BE2C (cell line): ENCODE data around the gene PICK1.

ENCODE experiments used
- DNase-seq: peaks from one replicate; pipeline ENCODE4 v3.0.0-alpha.2; 2020
- H3K27me3 ChIP-seq: fragments of 250-450 bp; sonication (Bioruptor Pico); 2 replicates; pipeline ENCODE4 v1.5.1; 2020; ENCODE audit warnings: mild to moderate bottlenecking
- H3K36me3 ChIP-seq: fragments of 250-450 bp; sonication (Bioruptor Pico); 2 replicates; pipeline ENCODE4 v1.5.1; 2020; ENCODE audit warnings: mild to moderate bottlenecking
- H3K4me1 ChIP-seq: fragments of 250-450 bp; sonication (Bioruptor Pico); 2 replicates; pipeline ENCODE4 v1.5.1; 2020
- H3K4me3 ChIP-seq: 2 replicates; pipeline ENCODE4 v1.5.1; 2011; ENCODE audit warnings: low read depth, low read length
- H3K9me3 ChIP-seq: fragments of 250-450 bp; sonication (Bioruptor Pico); 2 replicates; pipeline ENCODE4 v1.5.1; 2020
- CTCF ChIP-seq: IDR thresholded peaks from 2 replicates; pipeline ENCODE4 v1.5.1; 2012; ENCODE audit warnings: mild to moderate bottlenecking, low read depth, low read length

PICK1 gene

GRCh38 chr22:38073150-38074130 is 16.2 kb downstream of the PICK1 start:
- no peak for TF ChIP-seq CTCF
- H3K4me1 ChIP-seq = no peaks in the 10 kb centered on the region
- no peaks in the 10 kb centered on the region for H3K9me3 ChIP-seq
- no peaks in the 10 kb centered on the region for H3K27me3 ChIP-seq
- no peaks in the 10 kb centered on the region; the same call in 1 of the 2 replicates for H3K36me3 ChIP-seq
- no peak overlapping the region for H3K4me3 ChIP-seq
- no peak for DNase-seq

- Histone ChIP-seq H3K36me3 (no peaks in the 10 kb centered on the region; the same call in 1 of the 2 replicates), H3K27me3 (no peaks in the 10 kb centered on the region), H3K9me3 (no peaks in the 10 kb centered on the region), H3K4me1 (no peaks in the 10 kb centered on the region), H3K4me3 (no peak overlapping the region)
- DNase-seq = no peak
- TF ChIP-seq CTCF = no peak
Measured at GRCh38 chr22:38074181-38075104, 17.2 kb downstream of the PICK1 start.

- H3K4me3 ChIP-seq = no peak overlapping the region
- DNase-seq = no peak
- TF ChIP-seq CTCF = no peak
- H3K4me1 ChIP-seq = no peaks in the 10 kb centered on the region
- H3K9me3 ChIP-seq = no peaks in the 10 kb centered on the region
- H3K36me3 ChIP-seq = no peaks in the 10 kb centered on the region; the same call in 1 of the 2 replicates
- no peaks in the 10 kb centered on the region for H3K27me3 ChIP-seq
Measured at GRCh38 chr22:38075105-38075825, 18.1 kb downstream of the PICK1 start.

GRCh38 chr22:38075961-38076360 is 18.8 kb downstream of the PICK1 start:
- H3K9me3 ChIP-seq = no peaks in the 10 kb centered on the region

DNA sequence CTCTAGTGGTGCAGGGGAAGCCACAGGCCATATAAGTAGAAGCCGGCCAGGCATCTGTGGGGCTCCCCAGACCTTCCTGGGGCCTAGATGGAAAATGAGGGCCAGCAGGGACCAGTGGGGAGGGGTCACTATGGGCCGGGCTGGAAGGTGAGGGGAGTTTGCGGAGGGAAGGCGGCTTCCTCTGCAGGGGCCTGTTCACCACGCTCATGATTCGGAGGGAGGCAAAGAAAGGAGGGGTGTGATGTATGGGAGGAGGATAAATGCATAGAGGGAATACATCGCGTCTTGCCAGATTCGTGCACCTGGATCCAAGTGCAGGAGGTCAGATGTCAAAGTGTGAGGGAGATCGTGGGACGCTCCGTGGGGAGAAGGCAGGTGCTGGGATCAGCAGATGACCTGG is 19.9 kb downstream of the PICK1 start:
- no peak for DNase-seq
- no peaks in the 10 kb centered on the region; the same call in 1 of the 2 replicates for H3K36me3 ChIP-seq
- H3K4me3 ChIP-seq = no peak overlapping the region
- H3K4me1 ChIP-seq = no peaks in the 10 kb centered on the region
- peaks cover 14% of the 10 kb centered on the region for H3K27me3 ChIP-seq
- no peaks in the 10 kb centered on the region for H3K9me3 ChIP-seq
- no peak for TF ChIP-seq CTCF

More at GRCh38 chr22:38075961-38076360, 18.8 kb downstream of the PICK1 start:
- no peaks in the 10 kb centered on the region; the same call in 1 of the 2 replicates for H3K36me3 ChIP-seq
- DNase-seq = no peak
- peaks cover 3% of the 10 kb centered on the region for H3K27me3 ChIP-seq
- no peaks in the 10 kb centered on the region for H3K4me1 ChIP-seq
- no peak overlapping the region for H3K4me3 ChIP-seq
- no peak for TF ChIP-seq CTCF
